ENCODE measurements around the gene SDF2L1.
A peak's percentile ranks its signal among the peaks of the same experiment; 100 is the strongest.

- peak in 6 of 7 experiments; percentile 27 to 57 (median 53) for TF ChIP-seq CTCF (IDR thresholded peaks at IDR 0.05)
- no peak for TF ChIP-seq POLR2A (IDR thresholded peaks at IDR 0.05)
Observed at GRCh38 chr22:21642584-21643448, 714 bp downstream of the SDF2L1 start.

All from body of pancreas (tissue), 4 donors.